ENCODE data around the gene DYNLT4. TPM values are rescaled to one million over a fixed set of nuclear protein-coding genes. Genes with fewer than 3 reads are reported as not detected.
"Not testable (repeated sequence)": the region's sequence is repeated elsewhere in the genome, so short reads cannot be mapped to it uniquely, and the experiment has no call there.

DYNLT4 gene
- polyA plus RNA-seq, 1 of the 3 experiments (the other 2 are of a cell fraction) = 0.61 TPM

DNA sequence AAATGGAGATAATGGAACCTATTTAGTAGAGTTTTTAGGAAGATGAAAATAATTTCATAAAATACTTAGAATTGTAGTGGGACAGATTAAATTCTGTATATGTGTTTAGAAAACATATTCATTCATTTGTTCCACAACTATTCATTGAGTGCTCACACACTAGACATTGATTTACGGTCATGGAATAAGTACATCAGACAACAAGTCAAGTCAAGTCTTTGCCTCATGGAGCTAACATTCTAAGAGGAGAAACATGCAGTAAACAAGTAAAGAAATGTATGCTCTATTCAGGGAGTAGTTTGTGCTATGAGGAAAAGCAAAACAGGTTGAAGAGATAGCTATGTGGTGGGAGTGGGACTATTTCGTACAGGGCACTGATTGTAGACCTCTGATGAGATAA lies 10.2 kb upstream of the DYNLT4 start:
- peaks cover 8 to 27% of the 10 kb centered on the region in 2 experiments for H3K36me3 ChIP-seq (replicated peaks in 1 of 2; ENCODE audit: control insufficient read depth in 1 of 2, insufficient read depth in 2 of 2, low read length in 1 of 2)
- no peak overlapping the region for H3K9ac ChIP-seq
- WGBS (ENCODE audit: low lambda C conversion rate) = 92% methylated on average over 2 of the region's 2 CpGs
- H3K4me1 ChIP-seq (ENCODE audit: control insufficient read depth in 1 of 2, insufficient read depth in 2 of 2, low read depth in 1 of 2, low read length in 1 of 2) = peaks cover 11 to 24% of the 10 kb centered on the region in 2 experiments; a peak in 3 of 4 replicates
- H3K27me3 ChIP-seq (ENCODE audit: insufficient read depth) = no peaks in the 10 kb centered on the region
- H3K9me3 ChIP-seq = no peaks in the 10 kb centered on the region
- no peak overlapping the region for H3K4me2 ChIP-seq
- TF ChIP-seq, protein P1, sequence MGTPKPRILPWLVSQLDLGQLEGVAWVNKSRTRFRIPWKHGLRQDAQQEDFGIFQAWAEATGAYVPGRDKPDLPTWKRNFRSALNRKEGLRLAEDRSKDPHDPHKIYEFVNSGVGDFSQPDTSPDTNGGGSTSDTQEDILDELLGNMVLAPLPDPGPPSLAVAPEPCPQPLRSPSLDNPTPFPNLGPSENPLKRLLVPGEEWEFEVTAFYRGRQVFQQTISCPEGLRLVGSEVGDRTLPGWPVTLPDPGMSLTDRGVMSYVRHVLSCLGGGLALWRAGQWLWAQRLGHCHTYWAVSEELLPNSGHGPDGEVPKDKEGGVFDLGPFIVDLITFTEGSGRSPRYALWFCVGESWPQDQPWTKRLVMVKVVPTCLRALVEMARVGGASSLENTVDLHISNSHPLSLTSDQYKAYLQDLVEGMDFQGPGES (IDR thresholded peaks at IDR 0.05; ENCODE audit: low read depth, low read length) = no peak
- TF ChIP-seq, protein P2, sequence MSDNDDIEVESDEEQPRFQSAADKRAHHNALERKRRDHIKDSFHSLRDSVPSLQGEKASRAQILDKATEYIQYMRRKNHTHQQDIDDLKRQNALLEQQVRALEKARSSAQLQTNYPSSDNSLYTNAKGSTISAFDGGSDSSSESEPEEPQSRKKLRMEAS (IDR thresholded peaks at IDR 0.05; ENCODE audit: low read depth) = no peak
- TF ChIP-seq GABPA (IDR thresholded peaks at IDR 0.05; ENCODE audit: low read depth) (no peak), NRF1 (IDR thresholded peaks at IDR 0.05; ENCODE audit: low read depth, low read length) (no peak), POLR2AphosphoS5 (IDR thresholded peaks at IDR 0.05; ENCODE audit: low read depth, low read length) (no peak)
- no peaks in the 10 kb centered on the region for H4K20me1 ChIP-seq (ENCODE audit: insufficient read depth)
- ChIA-PET POLR2A (interaction anchor here (3.2 kb wide), 1 partner anchor 9 kb away, joined by 15 read pairs; the partner anchor contains the start of genes BTBD19 and DYNLT4), CTCF (interaction anchor here (0.7 to 2.3 kb wide), 3 partner anchors 16 to 30 kb away, joined by 3 to 7 read pairs (median 4); no protein-coding TSS in a partner anchor)
- no peak overlapping the region for H2AFZ ChIP-seq (ENCODE audit: low read depth)
- H3K9me2 ChIP-seq = no peaks in the 10 kb centered on the region
- no peak for DNase-seq
- peaks cover 66% of the 10 kb centered on the region for H3F3A ChIP-seq (replicated peaks; ENCODE audit: insufficient read depth)
- peaks cover 7% of the 10 kb centered on the region; the same call in 1 of the 2 replicates for H3K79me2 ChIP-seq (ENCODE audit: insufficient read depth)
- no peak overlapping the region for H3K4me3 ChIP-seq (ENCODE audit: low read depth in 2 of 2, low read length in 1 of 2)
- no peak overlapping the region for H3K27ac ChIP-seq (ENCODE audit: low read depth in 2 of 2, low read length in 1 of 2)

DNA sequence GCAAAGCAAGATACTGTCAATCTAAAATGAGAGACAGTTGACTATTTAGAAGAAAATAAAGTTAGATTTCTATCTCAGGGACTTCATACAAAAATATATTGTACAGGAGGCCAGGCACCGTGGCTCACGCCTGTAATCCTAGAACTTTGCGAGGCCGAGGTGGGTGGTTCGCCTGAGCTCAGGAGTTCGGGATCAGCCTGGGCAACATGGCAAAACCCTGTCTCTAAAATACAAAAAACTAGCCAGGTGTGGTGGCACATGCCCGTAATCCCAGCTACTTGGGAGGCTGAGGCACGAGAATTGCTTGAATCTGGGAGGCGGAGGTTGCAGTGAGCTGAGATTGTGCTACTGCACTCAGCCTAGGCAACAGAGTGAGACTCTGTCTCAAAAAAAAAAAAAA lies 8.8 kb upstream of the DYNLT4 start:
- Histone ChIP-seq H3K36me3 (replicated peaks in 1 of 2; ENCODE audit: control insufficient read depth in 1 of 2, insufficient read depth in 2 of 2, low read length in 1 of 2) (peaks cover 8 to 27% of the 10 kb centered on the region in 2 experiments), H3K79me2 (ENCODE audit: insufficient read depth) (peaks cover 13% of the 10 kb centered on the region; the same call in 1 of the 2 replicates), H3K4me1 (ENCODE audit: control insufficient read depth in 1 of 2, insufficient read depth in 2 of 2, low read depth in 1 of 2, low read length in 1 of 2) (peaks cover 21 to 38% of the 10 kb centered on the region in 2 experiments; a peak in 3 of 4 replicates), H3F3A (replicated peaks; ENCODE audit: insufficient read depth) (peaks cover 63% of the 10 kb centered on the region), H3K27ac (ENCODE audit: low read depth in 2 of 2, low read length in 1 of 2) (peak overlapping the region in 1 of 2 experiments; percentile 60; a peak in 1 of 4 replicates)
- H3K9me2 ChIP-seq; H4K20me1 ChIP-seq (ENCODE audit: insufficient read depth); H3K9me3 ChIP-seq; DNase-seq; H3K4me2 ChIP-seq; H3K4me3 ChIP-seq (ENCODE audit: low read depth in 2 of 2, low read length in 1 of 2); H3K9ac ChIP-seq; H3K27me3 ChIP-seq (ENCODE audit: insufficient read depth); H2AFZ ChIP-seq (ENCODE audit: low read depth): not testable (repeated sequence)
- ChIA-PET POLR2A (interaction anchor here (0.5 kb wide), 1 partner anchor 71 kb away, joined by 3 read pairs; no protein-coding TSS in a partner anchor), CTCF (interaction anchor here (1.5 kb wide), 2 partner anchors 16 to 85 kb away, joined by 5 read pairs; partner anchors contain the start of genes PLK3 and RNU5D-1)
- 98% methylated on average over 9 of the region's 9 CpGs for WGBS (ENCODE audit: low lambda C conversion rate)

DNA sequence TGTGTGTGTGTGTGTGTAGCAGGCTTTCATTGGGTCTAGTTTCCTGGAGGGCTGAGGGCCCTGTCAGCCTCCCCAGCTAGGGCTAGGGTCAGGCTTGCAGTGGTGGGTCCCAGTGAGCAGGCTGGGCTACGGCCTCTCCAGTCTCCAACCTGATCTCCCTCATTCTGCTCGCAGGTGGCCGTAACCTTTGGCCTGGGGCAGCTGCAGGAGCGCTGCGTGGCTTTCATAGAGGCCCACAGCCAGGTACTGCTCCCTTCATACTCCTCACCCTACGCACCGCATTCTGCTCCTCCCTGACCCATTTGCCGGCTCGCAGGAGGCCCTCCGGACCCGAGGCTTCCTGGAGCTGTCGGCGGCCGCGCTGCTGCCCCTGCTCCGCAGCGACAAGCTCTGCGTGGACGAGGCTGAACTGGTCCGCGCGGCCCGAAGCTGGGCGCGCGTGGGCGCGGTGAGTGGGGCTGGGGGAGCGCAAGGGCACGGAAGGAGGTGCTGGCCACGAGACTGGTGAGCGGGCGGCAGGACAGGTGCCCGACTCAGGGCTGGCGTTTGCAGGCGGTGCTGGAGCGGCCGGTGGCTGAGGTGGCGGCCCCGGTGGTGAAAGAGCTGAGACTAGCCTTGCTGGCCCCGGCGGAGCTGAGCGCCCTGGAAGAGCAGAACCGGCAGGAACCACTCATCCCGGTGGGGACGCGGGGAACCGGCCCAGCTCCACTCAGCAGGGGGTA lies 5.8 kb upstream of the DYNLT4 start:
- DNase-seq = peak; percentile 70
- H3K27me3 ChIP-seq (ENCODE audit: insufficient read depth) = no peaks in the 10 kb centered on the region
- peak overlapping the region; percentile 36 to 100; a peak in 2 of 4 replicates for H3K27ac ChIP-seq (ENCODE audit: low read depth in 2 of 2, low read length in 1 of 2)
- ChIA-PET POLR2A (interaction anchor here (0.7 to 2.9 kb wide), 6 partner anchors 9 to 876 kb away, joined by 3 to 21 read pairs (median 5); partner anchors contain the start of genes PLK3 and RPS8), CTCF (interaction anchor here (0.9 to 1.9 kb wide), 4 partner anchors 13 to 487 kb away, joined by 3 to 7 read pairs (median 5); partner anchors contain the start of genes PLK3 and RNU5D-1)
- H3K4me2 ChIP-seq = peak overlapping the region; percentile 51; the same call in 1 of the 2 replicates
- peaks cover 38% of the 10 kb centered on the region for H3K79me2 ChIP-seq (ENCODE audit: insufficient read depth)
- no peaks in the 10 kb centered on the region for H3K9me2 ChIP-seq
- 93% methylated on average over 37 of the region's 48 CpGs for WGBS (ENCODE audit: low lambda C conversion rate)
- peaks cover 42 to 60% of the 10 kb centered on the region in 2 experiments; a peak in 3 of 4 replicates for H3K4me1 ChIP-seq (ENCODE audit: control insufficient read depth in 1 of 2, insufficient read depth in 2 of 2, low read depth in 1 of 2, low read length in 1 of 2)
- H4K20me1 ChIP-seq (ENCODE audit: insufficient read depth) = no peaks in the 10 kb centered on the region
- no peak overlapping the region for H3K9ac ChIP-seq
- peaks cover 66% of the 10 kb centered on the region for H3F3A ChIP-seq (replicated peaks; ENCODE audit: insufficient read depth)
- H3K9me3 ChIP-seq = no peaks in the 10 kb centered on the region
- peaks cover 8 to 35% of the 10 kb centered on the region in 2 experiments for H3K36me3 ChIP-seq (replicated peaks in 1 of 2; ENCODE audit: control insufficient read depth in 1 of 2, insufficient read depth in 2 of 2, low read length in 1 of 2)
- no peak overlapping the region for H2AFZ ChIP-seq (ENCODE audit: low read depth)
- H3K4me3 ChIP-seq (ENCODE audit: low read depth in 2 of 2, low read length in 1 of 2) = peak overlapping the region in 1 of 2 experiments; percentile 38; a peak in 2 of 4 replicates
- TF ChIP-seq FOXM1 (IDR thresholded peaks at IDR 0.05; ENCODE audit: low read depth) (no peak), MXI1 (IDR thresholded peaks at IDR 0.05; ENCODE audit: low read depth, low read length) (no peak), RAD21 (IDR thresholded peaks at IDR 0.05; ENCODE audit: low read length) (no peak), SIN3A (IDR thresholded peaks at IDR 0.05; ENCODE audit: borderline replicate concordance, low read depth, low read length) (no peak)
- TF ChIP-seq, protein P1 (IDR thresholded peaks at IDR 0.05; ENCODE audit: low read depth, low read length) = no peak
- TF ChIP-seq, protein P3, sequence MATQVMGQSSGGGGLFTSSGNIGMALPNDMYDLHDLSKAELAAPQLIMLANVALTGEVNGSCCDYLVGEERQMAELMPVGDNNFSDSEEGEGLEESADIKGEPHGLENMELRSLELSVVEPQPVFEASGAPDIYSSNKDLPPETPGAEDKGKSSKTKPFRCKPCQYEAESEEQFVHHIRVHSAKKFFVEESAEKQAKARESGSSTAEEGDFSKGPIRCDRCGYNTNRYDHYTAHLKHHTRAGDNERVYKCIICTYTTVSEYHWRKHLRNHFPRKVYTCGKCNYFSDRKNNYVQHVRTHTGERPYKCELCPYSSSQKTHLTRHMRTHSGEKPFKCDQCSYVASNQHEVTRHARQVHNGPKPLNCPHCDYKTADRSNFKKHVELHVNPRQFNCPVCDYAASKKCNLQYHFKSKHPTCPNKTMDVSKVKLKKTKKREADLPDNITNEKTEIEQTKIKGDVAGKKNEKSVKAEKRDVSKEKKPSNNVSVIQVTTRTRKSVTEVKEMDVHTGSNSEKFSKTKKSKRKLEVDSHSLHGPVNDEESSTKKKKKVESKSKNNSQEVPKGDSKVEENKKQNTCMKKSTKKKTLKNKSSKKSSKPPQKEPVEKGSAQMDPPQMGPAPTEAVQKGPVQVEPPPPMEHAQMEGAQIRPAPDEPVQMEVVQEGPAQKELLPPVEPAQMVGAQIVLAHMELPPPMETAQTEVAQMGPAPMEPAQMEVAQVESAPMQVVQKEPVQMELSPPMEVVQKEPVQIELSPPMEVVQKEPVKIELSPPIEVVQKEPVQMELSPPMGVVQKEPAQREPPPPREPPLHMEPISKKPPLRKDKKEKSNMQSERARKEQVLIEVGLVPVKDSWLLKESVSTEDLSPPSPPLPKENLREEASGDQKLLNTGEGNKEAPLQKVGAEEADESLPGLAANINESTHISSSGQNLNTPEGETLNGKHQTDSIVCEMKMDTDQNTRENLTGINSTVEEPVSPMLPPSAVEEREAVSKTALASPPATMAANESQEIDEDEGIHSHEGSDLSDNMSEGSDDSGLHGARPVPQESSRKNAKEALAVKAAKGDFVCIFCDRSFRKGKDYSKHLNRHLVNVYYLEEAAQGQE (IDR thresholded peaks at IDR 0.05; ENCODE audit: low read depth, low read length) = no peak
- TF ChIP-seq, protein P4, sequence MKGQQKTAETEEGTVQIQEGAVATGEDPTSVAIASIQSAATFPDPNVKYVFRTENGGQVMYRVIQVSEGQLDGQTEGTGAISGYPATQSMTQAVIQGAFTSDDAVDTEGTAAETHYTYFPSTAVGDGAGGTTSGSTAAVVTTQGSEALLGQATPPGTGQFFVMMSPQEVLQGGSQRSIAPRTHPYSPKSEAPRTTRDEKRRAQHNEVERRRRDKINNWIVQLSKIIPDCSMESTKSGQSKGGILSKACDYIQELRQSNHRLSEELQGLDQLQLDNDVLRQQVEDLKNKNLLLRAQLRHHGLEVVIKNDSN (IDR thresholded peaks at IDR 0.05; ENCODE audit: borderline replicate concordance, low read depth) = no peak
